K562 (cell line): ENCODE results near the gene ZNF805. TPM values are rescaled to one million over a fixed set of nuclear protein-coding genes. Genes with fewer than 3 reads are reported as not detected.

ENCODE experiments used
- HEY1 ChIP-seq: fragments of 250-450 bp; sonication (Bioruptor Pico); IDR thresholded peaks from 2 replicates; pipeline ENCODE4 v1.5.0; 2020; ENCODE audit warnings: mild to moderate bottlenecking, moderate library complexity, borderline replicate concordance
- KAT2B ChIP-seq: IDR thresholded peaks from one replicate; pipeline ENCODE4 v1.6.1; 2012; ENCODE audit warnings: low read depth, mild to moderate bottlenecking, control low read depth, inconsistent platforms, low read length, moderate library complexity
- MCM7 ChIP-seq, 2 experiments: fragments of 450-650 bp; IDR thresholded peaks; 2 replicates each; pipeline ENCODE4 v1.6.1; 2016 to 2018
- MXI1 ChIP-seq: IDR thresholded peaks from 2 replicates; pipeline ENCODE4 v1.6.1; 2011; ENCODE audit warnings: low read depth, mild to moderate bottlenecking, improper control_type of control experiment, low read length
- POLR2H ChIP-seq: IDR thresholded peaks from 2 replicates; pipeline ENCODE4 v1.6.1; 2016; ENCODE audit warnings: missing genetic modification characterization, low read depth, mild to moderate bottlenecking, control low read depth, missing compliant biosample characterization, moderate library complexity
- PTTG1 ChIP-seq: fragments of 450-650 bp; IDR thresholded peaks from 2 replicates; pipeline ENCODE4 v1.6.1; 2016; ENCODE audit warnings: low read depth, mild to moderate bottlenecking, missing genetic modification characterization, missing compliant biosample characterization
- RBBP5 ChIP-seq: fragments of 200-600 bp; sonication (generic); IDR thresholded peaks from 2 replicates; pipeline ENCODE4 v1.6.1; 2012; ENCODE audit warnings: borderline replicate concordance, mild to moderate bottlenecking, low read length, control low read depth, inconsistent platforms; ENCODE audit not compliant: insufficient read depth, poor library complexity, severe bottlenecking
- RBM15 ChIP-seq: fragments of 200-400 bp; formaldehyde crosslinking; IDR thresholded peaks from 2 replicates; pipeline ENCODE4 v1.6.1; 2018; ENCODE audit warnings: mild to moderate bottlenecking, low read length, moderate library complexity; ENCODE audit not compliant: insufficient read depth
- SIN3B ChIP-seq: fragments of 450-650 bp; IDR thresholded peaks from 2 replicates; pipeline ENCODE4 v1.6.1; 2017; ENCODE audit warnings: low read depth, mild to moderate bottlenecking, moderate library complexity
- SMC3 ChIP-seq: conservative IDR thresholded peaks from 2 replicates; pipeline ENCODE4 v1.6.1; 2011; ENCODE audit warnings: low read depth, low read length, improper control_type of control experiment; ENCODE audit not compliant: insufficient read depth
- SP1 ChIP-seq: sonication (generic); formaldehyde crosslinking; IDR thresholded peaks from 2 replicates; pipeline ENCODE4 v1.8.1; 2022; ENCODE audit warnings: mild to moderate bottlenecking, missing genetic modification reagents
- STAG1 ChIP-seq: sonication (generic); formaldehyde crosslinking; IDR thresholded peaks from 2 replicates; pipeline ENCODE4 v1.5.0; 2020; ENCODE audit warnings: missing genetic modification reagents, borderline replicate concordance
- ZBTB7A ChIP-seq: IDR thresholded peaks from 2 replicates; pipeline ENCODE4 v1.6.1; 2011; ENCODE audit warnings: low read depth, mild to moderate bottlenecking, low read length, moderate library complexity, borderline replicate concordance; ENCODE audit not compliant: control insufficient read depth
- ZFP36 ChIP-seq: fragments of 150-350 bp; IDR thresholded peaks from 2 replicates; pipeline ENCODE4 v1.6.1; 2018; ENCODE audit warnings: low read length, low read depth; ENCODE audit not compliant: partially characterized antibody
- ZNF445 ChIP-seq: fragments of 250-450 bp; sonication (Bioruptor Pico); IDR thresholded peaks from 2 replicates; pipeline ENCODE4 v1.4.0; 2020; ENCODE audit warnings: low read depth, mild to moderate bottlenecking, moderate library complexity
- ZNF507 ChIP-seq: conservative IDR thresholded peaks from 2 replicates; pipeline ENCODE4 v1.6.1; 2017; ENCODE audit warnings: missing genetic modification characterization, missing compliant biosample characterization
- polyA plus RNA-seq, 8 experiments: library from polyadenylated mRNA; depleted of rRNA in 4 of 8; stranded (reverse) in 5 of 8; unstranded in 3 of 8; fragments of >200 nt; fragmentation: Nextera tagmentation in 2 of 8; fragmentation: Illumina TruSeq in 1 of 8; extraction: Ambion mirVana in 2 of 8; extraction: Trizol in 1 of 8; gene quantifications; 2 replicates each; pipeline versions ENCODE4 v1.2.1 to v1.2.3, GENCODE V29; 2011 to 2014; ENCODE audit warnings: inconsistent platforms in 1 of 8, missing spikeins in 1 of 8
- total RNA-seq, 7 experiments: library from RNA; depleted of rRNA in 6 of 7; stranded (reverse); fragments of >200 nt in 6 of 7; fragmentation: Illumina TruSeq in 2 of 7; extraction: Trizol in 2 of 7; gene quantifications; 2 replicates each; pipeline versions ENCODE4 v1.2.1 to v1.2.3, GENCODE V29; 2011 to 2021; ENCODE audit warnings: low replicate concordance in 1 of 7
- TF ChIP-seq, protein P1 (sequence below), 2 experiments: fragments of 450-650 bp; conservative IDR thresholded peaks; 2 replicates each; pipeline ENCODE4 v1.6.1; 2017; ENCODE audit warnings: mild to moderate bottlenecking in 2 of 2, moderate library complexity in 2 of 2
- TF ChIP-seq, protein P2 (sequence below): sonication (generic); formaldehyde crosslinking; IDR thresholded peaks from 2 replicates; pipeline ENCODE4 v1.8.0; 2022; ENCODE audit warnings: missing genetic modification reagents, mild to moderate bottlenecking, borderline replicate concordance
- TF ChIP-seq, protein P3 (sequence below): fragments of 250-450 bp; sonication (Bioruptor Pico); IDR thresholded peaks from 2 replicates; pipeline ENCODE4 v1.8.0; 2022; ENCODE audit warnings: moderate library complexity, mild to moderate bottlenecking, inconsistent platforms
- TF ChIP-seq, protein P4 (sequence below): fragments of 450-650 bp; IDR thresholded peaks from 2 replicates; pipeline ENCODE4 v1.6.1; 2016; ENCODE audit warnings: borderline replicate concordance

Gene ZNF805
- total and polyA plus RNA-seq, 9 of the 15 experiments (the other 6 are each of a cell fraction or from before 2014, with no cell fraction given), result 0.32 to 6.7 (median 3.9) TPM

DNA sequence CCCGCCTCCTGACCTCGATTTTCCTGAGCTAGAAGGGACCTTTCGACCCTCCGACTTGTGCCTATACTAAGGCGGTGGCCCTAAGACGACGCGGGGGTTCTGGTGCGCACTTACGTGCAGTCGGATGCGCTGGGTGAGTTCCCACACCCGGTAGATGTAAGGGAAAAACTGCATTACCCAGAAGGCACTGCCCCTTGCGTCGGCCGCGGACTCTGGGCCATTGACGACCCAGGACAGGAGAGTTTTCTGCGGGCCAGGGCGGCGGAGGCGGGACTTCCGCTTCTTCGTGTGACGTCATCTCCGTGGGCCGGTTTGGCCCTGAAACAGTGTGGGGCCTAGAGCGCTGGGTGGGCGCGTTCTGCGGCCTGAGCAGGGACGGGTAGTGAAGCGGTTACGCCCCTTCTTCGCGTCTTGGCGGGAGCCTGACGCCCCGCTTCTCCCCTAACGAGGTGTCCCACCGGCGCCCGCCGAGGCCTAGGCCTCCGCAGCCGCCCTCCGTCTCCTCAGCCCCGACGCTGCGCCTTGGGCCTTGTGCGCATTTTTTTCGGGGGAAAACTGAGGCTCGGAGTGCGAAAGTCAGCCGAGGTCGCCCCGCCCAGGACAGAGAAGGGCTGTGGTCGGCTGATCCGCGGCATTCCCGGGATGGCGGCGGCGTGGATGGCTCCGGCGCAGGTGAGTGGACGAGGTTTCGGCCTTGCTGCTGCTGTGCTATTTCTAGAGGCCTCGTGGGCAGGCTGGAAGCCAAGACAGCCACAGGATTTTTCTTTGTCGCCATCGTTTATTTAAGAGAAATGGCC lies 39.9 kb downstream of the ZNF805 start, which contains the start of gene ZNF460 (continued):
- TF ChIP-seq, protein P1, sequence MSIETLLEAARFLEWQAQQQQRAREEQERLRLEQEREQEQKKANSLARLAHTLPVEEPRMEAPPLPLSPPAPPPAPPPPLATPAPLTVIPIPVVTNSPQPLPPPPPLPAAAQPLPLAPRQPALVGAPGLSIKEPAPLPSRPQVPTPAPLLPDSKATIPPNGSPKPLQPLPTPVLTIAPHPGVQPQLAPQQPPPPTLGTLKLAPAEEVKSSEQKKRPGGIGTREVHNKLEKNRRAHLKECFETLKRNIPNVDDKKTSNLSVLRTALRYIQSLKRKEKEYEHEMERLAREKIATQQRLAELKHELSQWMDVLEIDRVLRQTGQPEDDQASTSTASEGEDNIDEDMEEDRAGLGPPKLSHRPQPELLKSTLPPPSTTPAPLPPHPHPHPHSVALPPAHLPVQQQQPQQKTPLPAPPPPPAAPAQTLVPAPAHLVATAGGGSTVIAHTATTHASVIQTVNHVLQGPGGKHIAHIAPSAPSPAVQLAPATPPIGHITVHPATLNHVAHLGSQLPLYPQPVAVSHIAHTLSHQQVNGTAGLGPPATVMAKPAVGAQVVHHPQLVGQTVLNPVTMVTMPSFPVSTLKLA (conservative IDR thresholded peaks at IDR 0.05), result peak; percentile 7 to 52; a peak in 2 of 4 replicates
- TF ChIP-seq POLR2H (tag), result peak; percentile 58; the same call in 1 of the 2 replicates
- TF ChIP-seq SIN3B, result peak; percentile 85
- no peak for TF ChIP-seq PTTG1 (tag)
- no peak for TF ChIP-seq HEY1 (CRISPR knock-in tag)
- no peak for TF ChIP-seq RBM15
- TF ChIP-seq, protein P2, sequence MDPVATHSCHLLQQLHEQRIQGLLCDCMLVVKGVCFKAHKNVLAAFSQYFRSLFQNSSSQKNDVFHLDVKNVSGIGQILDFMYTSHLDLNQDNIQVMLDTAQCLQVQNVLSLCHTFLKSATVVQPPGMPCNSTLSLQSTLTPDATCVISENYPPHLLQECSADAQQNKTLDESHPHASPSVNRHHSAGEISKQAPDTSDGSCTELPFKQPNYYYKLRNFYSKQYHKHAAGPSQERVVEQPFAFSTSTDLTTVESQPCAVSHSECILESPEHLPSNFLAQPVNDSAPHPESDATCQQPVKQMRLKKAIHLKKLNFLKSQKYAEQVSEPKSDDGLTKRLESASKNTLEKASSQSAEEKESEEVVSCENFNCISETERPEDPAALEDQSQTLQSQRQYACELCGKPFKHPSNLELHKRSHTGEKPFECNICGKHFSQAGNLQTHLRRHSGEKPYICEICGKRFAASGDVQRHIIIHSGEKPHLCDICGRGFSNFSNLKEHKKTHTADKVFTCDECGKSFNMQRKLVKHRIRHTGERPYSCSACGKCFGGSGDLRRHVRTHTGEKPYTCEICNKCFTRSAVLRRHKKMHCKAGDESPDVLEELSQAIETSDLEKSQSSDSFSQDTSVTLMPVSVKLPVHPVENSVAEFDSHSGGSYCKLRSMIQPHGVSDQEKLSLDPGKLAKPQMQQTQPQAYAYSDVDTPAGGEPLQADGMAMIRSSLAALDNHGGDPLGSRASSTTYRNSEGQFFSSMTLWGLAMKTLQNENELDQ (CRISPR knock-in tag), result peak; percentile 85
- peak; percentile 56; the same call in 1 of the 2 replicates for TF ChIP-seq MXI1
- peak; percentile 89 for TF ChIP-seq SP1 (CRISPR knock-in tag)
- TF ChIP-seq KAT2B, result peak; percentile 40
- TF ChIP-seq, protein P3, sequence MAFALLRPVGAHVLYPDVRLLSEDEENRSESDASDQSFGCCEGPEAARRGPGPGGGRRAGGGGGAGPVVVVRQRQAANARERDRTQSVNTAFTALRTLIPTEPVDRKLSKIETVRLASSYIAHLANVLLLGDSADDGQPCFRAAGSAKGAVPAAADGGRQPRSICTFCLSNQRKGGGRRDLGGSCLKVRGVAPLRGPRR (CRISPR knock-in tag), result no peak
- TF ChIP-seq SMC3, result no peak
- TF ChIP-seq, protein P4, sequence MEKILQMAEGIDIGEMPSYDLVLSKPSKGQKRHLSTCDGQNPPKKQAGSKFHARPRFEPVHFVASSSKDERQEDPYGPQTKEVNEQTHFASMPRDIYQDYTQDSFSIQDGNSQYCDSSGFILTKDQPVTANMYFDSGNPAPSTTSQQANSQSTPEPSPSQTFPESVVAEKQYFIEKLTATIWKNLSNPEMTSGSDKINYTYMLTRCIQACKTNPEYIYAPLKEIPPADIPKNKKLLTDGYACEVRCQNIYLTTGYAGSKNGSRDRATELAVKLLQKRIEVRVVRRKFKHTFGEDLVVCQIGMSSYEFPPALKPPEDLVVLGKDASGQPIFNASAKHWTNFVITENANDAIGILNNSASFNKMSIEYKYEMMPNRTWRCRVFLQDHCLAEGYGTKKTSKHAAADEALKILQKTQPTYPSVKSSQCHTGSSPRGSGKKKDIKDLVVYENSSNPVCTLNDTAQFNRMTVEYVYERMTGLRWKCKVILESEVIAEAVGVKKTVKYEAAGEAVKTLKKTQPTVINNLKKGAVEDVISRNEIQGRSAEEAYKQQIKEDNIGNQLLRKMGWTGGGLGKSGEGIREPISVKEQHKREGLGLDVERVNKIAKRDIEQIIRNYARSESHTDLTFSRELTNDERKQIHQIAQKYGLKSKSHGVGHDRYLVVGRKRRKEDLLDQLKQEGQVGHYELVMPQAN, result peak; percentile 36; the same call in 1 of the 2 replicates
- TF ChIP-seq ZNF445 (CRISPR knock-in tag), result no peak
- TF ChIP-seq ZBTB7A, result peak; percentile 49; the same call in 1 of the 2 replicates
- TF ChIP-seq STAG1 (CRISPR knock-in tag), result 0 out of 2 replicates have a peak, but pooled peaks have one; percentile 33
- TF ChIP-seq MCM7 (IDR thresholded peaks at IDR 0.05), result no peak
- TF ChIP-seq RBBP5, result peak; percentile 88
- no peak for TF ChIP-seq ZFP36
- no peak for TF ChIP-seq ZNF507 (tag)
